H9 (cell line): ENCODE measurements around the gene AKAP5. TPM values are rescaled to one million over a fixed set of nuclear protein-coding genes. Genes with fewer than 3 reads are reported as not detected.

Source experiments
- DNase-seq: peaks from one replicate; pipeline ENCODE4 v3.0.0-alpha.2; 2017
- H2AFZ ChIP-seq: one replicate; pipeline ENCODE4 v1.6.1; 2013; ENCODE audit warnings: mild to moderate bottlenecking, low read length, control low read depth, moderate library complexity
- H2AK5ac ChIP-seq: 2 replicates; pipeline ENCODE4 v1.6.1; 2013; ENCODE audit warnings: low read length, control low read depth, mixed read lengths; ENCODE audit not compliant: insufficient read length
- H2BK120ac ChIP-seq: one replicate; pipeline ENCODE4 v1.6.1; 2013; ENCODE audit warnings: low read depth, mild to moderate bottlenecking, low read length, control low read depth, inconsistent platforms; ENCODE audit not compliant: poor library complexity, severe bottlenecking
- H2BK12ac ChIP-seq: 2 replicates; pipeline ENCODE4 v1.6.1; 2013; ENCODE audit warnings: low read length, control low read depth, mixed read lengths, low read depth; ENCODE audit not compliant: insufficient read length
- H2BK15ac ChIP-seq: 2 replicates; pipeline ENCODE4 v1.6.1; 2013; ENCODE audit warnings: low read depth, low read length, control low read depth
- H2BK20ac ChIP-seq: one replicate; pipeline ENCODE4 v1.6.1; 2013; ENCODE audit warnings: low read depth, mild to moderate bottlenecking, low read length, control low read depth, inconsistent platforms; ENCODE audit not compliant: poor library complexity, severe bottlenecking
- H2BK5ac ChIP-seq: 2 replicates; pipeline ENCODE4 v1.6.1; 2013; ENCODE audit warnings: low read length, control low read depth, mixed read lengths; ENCODE audit not compliant: insufficient read length
- H3K14ac ChIP-seq: 2 replicates; pipeline ENCODE4 v1.6.1; 2013; ENCODE audit warnings: low read length, control low read depth; ENCODE audit not compliant: insufficient read depth
- H3K18ac ChIP-seq: 2 replicates; pipeline ENCODE4 v1.6.1; 2013; ENCODE audit warnings: low read depth, mild to moderate bottlenecking, mixed read lengths, low read length, control low read depth; ENCODE audit not compliant: insufficient read length
- H3K23ac ChIP-seq: 2 replicates; pipeline ENCODE4 v1.6.1; 2013; ENCODE audit warnings: low read length, control low read depth, mixed read lengths, low read depth; ENCODE audit not compliant: insufficient read length
- H3K23me2 ChIP-seq: 2 replicates; pipeline ENCODE4 v1.6.1; 2013; ENCODE audit warnings: low read depth, mild to moderate bottlenecking, mixed read lengths, low read length, control low read depth; ENCODE audit not compliant: insufficient read length, poor library complexity, severe bottlenecking
- H3K27ac ChIP-seq: 2 replicates; pipeline ENCODE4 v1.5.1; 2013; ENCODE audit warnings: low read length, control low read depth, mixed read lengths, low read depth; ENCODE audit not compliant: insufficient read length
- H3K27me3 ChIP-seq: 2 replicates; pipeline ENCODE4 v1.6.1; 2013; ENCODE audit warnings: low read length, control low read depth, inconsistent platforms; ENCODE audit not compliant: insufficient read depth
- H3K4ac ChIP-seq: 2 replicates; pipeline ENCODE4 v1.6.1; 2013; ENCODE audit warnings: low read depth, mild to moderate bottlenecking, control low read depth, inconsistent platforms, low read length, moderate library complexity
- H3K4me1 ChIP-seq: 2 replicates; pipeline ENCODE4 v1.6.1; 2013; ENCODE audit warnings: low read length, control low read depth, inconsistent platforms; ENCODE audit not compliant: insufficient read depth
- H3K4me2 ChIP-seq: 2 replicates; pipeline ENCODE4 v1.6.1; 2013; ENCODE audit warnings: low read length, control low read depth, mixed read lengths; ENCODE audit not compliant: insufficient read length, insufficient read depth
- H3K56ac ChIP-seq: 2 replicates; pipeline ENCODE4 v1.6.1; 2013; ENCODE audit warnings: low read depth, mild to moderate bottlenecking, mixed read lengths, low read length, control low read depth; ENCODE audit not compliant: insufficient read length
- H3K79me1 ChIP-seq: 2 replicates; pipeline ENCODE4 v1.6.1; 2013; ENCODE audit warnings: low read depth, mild to moderate bottlenecking, moderate library complexity, low read length, control low read depth, inconsistent platforms; ENCODE audit not compliant: insufficient read depth, poor library complexity, severe bottlenecking
- H3K79me2 ChIP-seq: 2 replicates; pipeline ENCODE4 v1.6.1; 2013; ENCODE audit warnings: low read length, control low read depth, inconsistent platforms; ENCODE audit not compliant: insufficient read depth
- H3K9ac ChIP-seq: 2 replicates; pipeline ENCODE4 v1.6.1; 2013; ENCODE audit warnings: low read length, control low read depth, mixed read lengths; ENCODE audit not compliant: insufficient read length; ENCODE audit errors: extremely low read depth
- H3K9me3 ChIP-seq: one replicate; pipeline ENCODE4 v1.6.1; 2013; ENCODE audit warnings: low read depth, low read length, inconsistent platforms; ENCODE audit not compliant: control insufficient read depth
- H3T11ph ChIP-seq: one replicate; pipeline ENCODE4 v1.6.1; 2013; ENCODE audit warnings: mild to moderate bottlenecking, low read length, control low read depth, inconsistent platforms
- H4K20me1 ChIP-seq: one replicate; pipeline ENCODE4 v1.6.1; 2013; ENCODE audit not compliant: control insufficient read depth, insufficient read length, insufficient read depth
- H4K5ac ChIP-seq: 2 replicates; pipeline ENCODE4 v1.6.1; 2013; ENCODE audit warnings: low read depth, mild to moderate bottlenecking, mixed read lengths, low read length, control low read depth; ENCODE audit not compliant: insufficient read length
- H4K8ac ChIP-seq: replicated peaks from 2 replicates; pipeline ENCODE4 v1.6.1; 2013; ENCODE audit warnings: low read length, control low read depth, mixed read lengths, low read depth; ENCODE audit not compliant: insufficient read length
- H4K91ac ChIP-seq: 2 replicates; pipeline ENCODE4 v1.6.1; 2013; ENCODE audit warnings: low read depth, mild to moderate bottlenecking, moderate library complexity, mixed read lengths, low read length, control low read depth; ENCODE audit not compliant: insufficient read length
- H3K27ac Mint-ChIP-seq, 3 experiments: 2 replicates in 2 of 3; 3 replicates in 1 of 3; pipeline ENCODE4 v1.8.0; 2020 to 2021; ENCODE audit warnings: mixed read lengths in 3 of 3, mild to moderate bottlenecking in 1 of 3, moderate library complexity in 1 of 3
- H3K27me3 Mint-ChIP-seq: 2 replicates; pipeline ENCODE4 v1.8.0; 2021; ENCODE audit warnings: low read depth, mild to moderate bottlenecking, moderate library complexity, mixed read lengths
- H3K36me3 Mint-ChIP-seq, 3 experiments: 2 replicates in 2 of 3; 3 replicates in 1 of 3; pipeline ENCODE4 v1.8.0; 2020 to 2021; ENCODE audit warnings: low read depth in 3 of 3, mixed read lengths in 3 of 3; ENCODE audit not compliant: insufficient read depth in 1 of 3
- H3K4me1 Mint-ChIP-seq, 2 experiments: 2 replicates each; pipeline ENCODE4 v1.8.0; 2020; ENCODE audit warnings: mixed read lengths in 2 of 2
- H3K4me3 Mint-ChIP-seq, 2 experiments: 2 replicates in 1 of 2; 3 replicates in 1 of 2; pipeline ENCODE4 v1.8.0; 2020 to 2021; ENCODE audit warnings: mild to moderate bottlenecking in 2 of 2, mixed read lengths in 2 of 2, moderate library complexity in 1 of 2
- H3K9me3 Mint-ChIP-seq, 2 experiments: 2 replicates in 1 of 2; 3 replicates in 1 of 2; pipeline ENCODE4 v1.8.0; 2020; ENCODE audit warnings: mild to moderate bottlenecking in 2 of 2, mixed read lengths in 2 of 2, moderate library complexity in 1 of 2
- CTCF ChIP-seq: fragments of 200-600 bp; sonication (generic); conservative IDR thresholded peaks from 3 replicates; pipeline ENCODE4 v1.8.0; 2021; ENCODE audit warnings: antibody characterized with exemption, mild to moderate bottlenecking
- WGBS: extraction: QIAGEN DNeasy Blood & Tissue Kit; methylation state at CpG from one replicate; pipeline ENCODE4 v1.1.7; 2013; ENCODE audit warnings: missing lambda C conversion rate, low lambda C conversion rate, mixed read lengths; ENCODE audit not compliant: insufficient read length; ENCODE audit errors: extremely low coverage; 5-methylcytosine and 5-hydroxymethylcytosine counted together
- total RNA-seq: library from RNA; stranded (reverse); gene quantifications from 2 replicates; pipeline ENCODE4 v1.2.1, GENCODE V29; 2021

AKAP5 gene
- total RNA-seq, 1 experiment from 2014 or later, result 2.5 TPM

- Mint-ChIP-seq H3K9me3 (no peaks in the 10 kb centered on the region), H3K4me3 (no peak overlapping the region; a peak in 1 of 5 replicates), H3K4me1 (peaks cover 42 to 43% of the 10 kb centered on the region in 2 experiments), H3K27ac (no peak overlapping the region), H3K27me3 (no peaks in the 10 kb centered on the region), H3K36me3 (no peaks in the 10 kb centered on the region)
- Histone ChIP-seq H4K20me1 (no peaks in the 10 kb centered on the region), H3K79me1 (no peaks in the 10 kb centered on the region), H3K4me1 (no peaks in the 10 kb centered on the region; the same call in 1 of the 2 replicates), H3K23ac (no peak overlapping the region), H3K4me2 (no peak overlapping the region), H3K18ac (no peak overlapping the region), H2AFZ (no peak overlapping the region), H2BK12ac (no peak overlapping the region), H3K27ac (no peak overlapping the region), H3K9me3 (no peaks in the 10 kb centered on the region), H2AK5ac (no peak overlapping the region), H2BK120ac (no peak overlapping the region), H2BK20ac (no peak overlapping the region), H4K91ac (no peak overlapping the region), H3K4ac (no peak overlapping the region), H2BK5ac (no peak overlapping the region), H4K8ac (no peak overlapping the region), H3K23me2 (no peaks in the 10 kb centered on the region), H4K5ac (no peak overlapping the region), H3K14ac (no peak overlapping the region), H2BK15ac (no peak overlapping the region), H3K79me2 (peaks cover 32% of the 10 kb centered on the region; the same call in 1 of the 2 replicates), H3K56ac (no peak overlapping the region), H3K27me3 (no peaks in the 10 kb centered on the region), H3K9ac (no peak overlapping the region), H3T11ph (no peak overlapping the region)
- DNase-seq, result peak; percentile 39
- no CpG with 5 or more reads among the region's 4 CpGs for WGBS
- TF ChIP-seq CTCF, result peak; percentile 94
These were observed 45.7 kb downstream of the AKAP5 start for GRCh38 chr14:64510825-64511671.
